Breast epithelium (tissue), 4 donors: Measurements from ENCODE around the gene NME7. TPM values are rescaled to one million over a fixed set of nuclear protein-coding genes. Genes with fewer than 3 reads are reported as not detected.
A peak's percentile ranks its signal among the peaks of the same experiment; 100 is the strongest.

Experiments
- DNase-seq, 2 donors: peaks; one replicate each; pipeline ENCODE4 v3.0.0-alpha.2; 2019; ENCODE audit warnings: low spot score in 2 of 2
- H3K27ac ChIP-seq, 2 donors: fragments of 200-600 bp; sonication (generic) in 1 of 2; one replicate each; pipeline ENCODE4 v1.5.1; 2016 to 2019; ENCODE audit warnings: mild to moderate bottlenecking in 1 of 2
- H3K27me3 ChIP-seq, 2 donors: fragments of 200-600 bp; sonication (generic) in 1 of 2; one replicate each; pipeline versions ENCODE4 v1.5.1 to v1.6.0; 2017 to 2019; ENCODE audit warnings: control low read depth in 1 of 2, mild to moderate bottlenecking in 1 of 2
- H3K36me3 ChIP-seq: fragments of 200-600 bp; one replicate; pipeline ENCODE4 v1.5.1; 2019
- H3K4me1 ChIP-seq, 2 donors: fragments of 200-600 bp; sonication (generic); one replicate each; pipeline ENCODE4 v1.5.1; 2016 to 2019; ENCODE audit warnings: control low read depth in 1 of 2
- H3K4me3 ChIP-seq, 3 donors: fragments of 200-600 bp; sonication (generic); 1 replicate in 2 of 3; 2 replicates in 1 of 3; pipeline ENCODE4 v1.5.1; 2016 to 2019; ENCODE audit warnings: mild to moderate bottlenecking in 3 of 3, moderate library complexity in 2 of 3
- H3K9me3 ChIP-seq, 2 donors: fragments of 200-600 bp; sonication (generic) in 1 of 2; one replicate each; pipeline ENCODE4 v1.5.1; 2016 to 2019; ENCODE audit warnings: control low read depth in 1 of 2
- POLR2A ChIP-seq: fragments of 450-650 bp; IDR thresholded peaks from one replicate; pipeline ENCODE4 v1.6.1; 2016; ENCODE audit warnings: antibody characterized with exemption, mild to moderate bottlenecking, moderate library complexity
- POLR2AphosphoS5 ChIP-seq, 3 donors: sonication (generic); formaldehyde crosslinking; IDR thresholded peaks; one replicate each; pipeline ENCODE4 v1.6.1; 2017; ENCODE audit warnings: antibody characterized with exemption in 3 of 3
- intact Hi-C: fragments of 100-400 bp; cut with DNase I; formaldehyde crosslinking; loops from one replicate; pipeline ENCODE4 v1.15.1; 2023; ENCODE audit warnings: low total_unique reads
- total RNA-seq, 3 donors: library from RNA; depleted of rRNA; stranded (reverse); fragments of >200 nt; gene quantifications; one replicate each; pipeline ENCODE4 v1.1.0, GENCODE V29; 2016
- TF ChIP-seq, protein P1 (sequence below), 3 donors: fragments of 450-650 bp; IDR thresholded peaks; one replicate each; pipeline ENCODE4 v1.5.1; 2016 to 2017; ENCODE audit warnings: antibody characterized with exemption in 3 of 3, mild to moderate bottlenecking in 3 of 3, moderate library complexity in 3 of 3

Gene NME7
- total RNA-seq, 3 donors from 2014 or later, result 13.0 to 22.8 (median 16.7) TPM

DNA sequence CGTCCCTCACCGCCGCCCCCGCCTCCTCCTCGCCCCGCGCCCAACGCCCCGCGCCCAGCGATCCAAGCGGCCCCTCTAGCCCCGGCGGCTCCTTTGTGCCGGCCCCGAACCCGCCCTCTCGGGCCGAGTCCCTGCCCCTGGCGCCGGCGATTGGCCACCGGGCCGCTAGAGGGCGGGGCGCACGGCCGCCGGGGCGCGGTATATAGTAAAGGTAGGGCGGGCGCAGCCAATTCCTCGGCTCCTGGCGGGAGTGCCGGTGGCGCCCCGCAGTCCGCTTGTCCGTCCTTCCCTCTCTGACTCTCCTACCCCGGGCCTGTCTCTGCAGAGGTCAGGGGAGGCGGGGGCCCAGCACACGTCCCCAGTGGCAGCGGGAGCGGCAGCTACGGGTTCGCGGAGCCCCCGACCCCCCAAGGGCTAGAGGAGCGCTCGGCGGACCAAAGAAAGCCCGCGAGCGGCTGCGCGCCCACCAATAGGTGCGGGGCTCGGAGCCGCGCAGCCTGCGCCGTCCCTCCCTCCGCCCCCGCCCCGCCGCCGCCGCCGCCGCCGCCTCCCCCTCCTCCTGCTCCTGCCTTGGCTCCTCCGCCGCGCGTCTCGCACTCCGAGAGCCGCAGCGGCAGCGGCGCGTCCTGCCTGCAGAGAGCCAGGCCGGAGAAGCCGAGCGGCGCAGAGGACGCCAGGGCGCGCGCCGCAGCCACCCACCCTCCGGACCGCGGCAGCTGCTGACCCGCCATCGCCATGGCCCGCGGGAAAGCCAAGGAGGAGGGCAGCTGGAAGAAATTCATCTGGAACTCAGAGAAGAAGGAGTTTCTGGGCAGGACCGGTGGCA, 261.3 kb downstream of the NME7 start, which contains the start of gene ATP1B1:
ATP1B1 (plus strand) TSS at position 596 of the 826 bp plus-strand sequence; CDS start at position 736, 140 bp downstream.
- peak; percentile 48 to 94 (median 71) for TF ChIP-seq POLR2AphosphoS5 (IDR thresholded peaks at IDR 0.05)
- TF ChIP-seq POLR2A, result peak; percentile 87
- TF ChIP-seq, protein P1, sequence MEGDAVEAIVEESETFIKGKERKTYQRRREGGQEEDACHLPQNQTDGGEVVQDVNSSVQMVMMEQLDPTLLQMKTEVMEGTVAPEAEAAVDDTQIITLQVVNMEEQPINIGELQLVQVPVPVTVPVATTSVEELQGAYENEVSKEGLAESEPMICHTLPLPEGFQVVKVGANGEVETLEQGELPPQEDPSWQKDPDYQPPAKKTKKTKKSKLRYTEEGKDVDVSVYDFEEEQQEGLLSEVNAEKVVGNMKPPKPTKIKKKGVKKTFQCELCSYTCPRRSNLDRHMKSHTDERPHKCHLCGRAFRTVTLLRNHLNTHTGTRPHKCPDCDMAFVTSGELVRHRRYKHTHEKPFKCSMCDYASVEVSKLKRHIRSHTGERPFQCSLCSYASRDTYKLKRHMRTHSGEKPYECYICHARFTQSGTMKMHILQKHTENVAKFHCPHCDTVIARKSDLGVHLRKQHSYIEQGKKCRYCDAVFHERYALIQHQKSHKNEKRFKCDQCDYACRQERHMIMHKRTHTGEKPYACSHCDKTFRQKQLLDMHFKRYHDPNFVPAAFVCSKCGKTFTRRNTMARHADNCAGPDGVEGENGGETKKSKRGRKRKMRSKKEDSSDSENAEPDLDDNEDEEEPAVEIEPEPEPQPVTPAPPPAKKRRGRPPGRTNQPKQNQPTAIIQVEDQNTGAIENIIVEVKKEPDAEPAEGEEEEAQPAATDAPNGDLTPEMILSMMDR (IDR thresholded peaks at IDR 0.05), result peak; percentile 44 to 64 (median 45)
- H3K4me3 ChIP-seq, result peak within 1 kb of the TSS; percentile 73 to 90 (median 78)

DNA sequence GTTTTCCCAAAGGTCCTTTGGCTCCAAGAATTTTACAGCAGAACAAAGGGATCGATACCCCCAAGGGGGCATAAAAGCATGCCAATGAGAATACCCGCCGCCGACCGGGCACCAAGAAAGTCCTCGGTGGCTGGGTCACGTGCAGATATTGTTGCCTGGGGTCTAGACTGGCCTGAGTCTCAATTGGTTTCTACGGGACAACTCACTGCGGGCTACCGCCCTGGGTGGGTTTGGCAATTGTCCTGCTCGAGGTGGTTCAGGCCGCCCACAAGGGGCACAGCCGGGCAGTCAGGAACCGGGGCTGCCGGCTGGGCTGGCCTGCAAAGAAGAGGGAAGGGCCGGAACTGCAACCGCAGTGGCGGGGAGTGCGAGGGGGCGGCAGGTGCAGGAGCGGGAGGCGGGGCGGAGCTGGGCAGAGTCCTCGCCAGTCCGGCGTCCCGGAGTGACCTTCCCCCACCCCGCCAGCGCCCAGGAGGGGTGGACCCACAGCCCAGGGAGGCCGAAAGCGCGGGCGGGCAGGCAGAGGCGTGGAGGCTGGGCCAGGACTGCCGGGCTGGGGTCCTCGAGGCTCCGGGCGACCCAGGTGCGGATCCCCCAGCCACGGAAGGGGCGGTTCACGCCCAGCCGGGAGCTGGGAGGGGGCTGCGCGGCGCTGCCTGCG, 262.0 kb downstream of the NME7 start:
- TF ChIP-seq POLR2A (no peak), POLR2AphosphoS5 (IDR thresholded peaks at IDR 0.05) (no peak)
- TF ChIP-seq, protein P1 (IDR thresholded peaks at IDR 0.05), result peak in 1 of 3 donors; percentile 33
- Histone ChIP-seq H3K27ac (peak overlapping the region; percentile 90 to 91), H3K27me3 (no peaks in the 10 kb centered on the region), H3K4me1 (peaks cover 0 to 15% of the 10 kb centered on the region in 2 donors), H3K4me3 (peak overlapping the region; percentile 73 to 90 (median 78)), H3K9me3 (no peaks in the 10 kb centered on the region), H3K36me3 (no peaks in the 10 kb centered on the region)
- intact Hi-C loops, result no loop called here
- DNase-seq, result peak; percentile 80 to 84

More for the DNA sequence above, 261.3 kb downstream of the NME7 start, which contains the start of gene ATP1B1:
- H3K27ac ChIP-seq, result peak within 1 kb of the TSS; percentile 90 to 91
- DNase-seq, result peak; percentile 88 to 89
- peaks cover 0 to 17% of the 10 kb centered on the region in 2 donors for H3K4me1 ChIP-seq
- no peaks in the 10 kb centered on the region for H3K36me3 ChIP-seq
- intact Hi-C loops, result no loop called here
- no peaks in the 10 kb centered on the region for H3K27me3 ChIP-seq
- H3K9me3 ChIP-seq, result no peaks in the 10 kb centered on the region

DNA sequence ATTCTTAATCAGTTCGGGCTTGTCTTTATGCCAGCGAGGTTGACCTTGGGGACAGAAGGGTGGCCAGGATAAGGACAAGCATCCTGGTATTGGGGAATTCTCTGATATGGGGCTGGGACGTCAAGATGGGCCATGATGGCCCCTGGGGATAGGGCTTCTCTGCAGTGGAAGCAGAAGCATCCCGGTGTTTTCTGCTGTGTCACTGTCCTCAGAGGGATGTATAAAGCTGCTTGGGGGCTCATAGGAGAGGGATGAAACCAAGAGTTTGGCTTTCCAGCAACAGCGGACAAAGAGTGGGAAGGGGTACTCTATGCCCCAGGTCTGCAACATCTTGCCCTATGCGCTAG, 262.5 kb downstream of the NME7 start:
- Histone ChIP-seq H3K27me3 (no peaks in the 10 kb centered on the region), H3K9me3 (no peaks in the 10 kb centered on the region), H3K27ac (peak overlapping the region; percentile 90 to 91), H3K4me3 (peak overlapping the region in 1 of 3 donors; percentile 90), H3K4me1 (peaks cover 0 to 10% of the 10 kb centered on the region in 2 donors), H3K36me3 (no peaks in the 10 kb centered on the region)
- no peak for TF ChIP-seq POLR2A
- TF ChIP-seq POLR2AphosphoS5 (IDR thresholded peaks at IDR 0.05), result no peak
- TF ChIP-seq, protein P1 (IDR thresholded peaks at IDR 0.05), result no peak
- no peak for DNase-seq
- intact Hi-C loops, result no loop called here

DNA sequence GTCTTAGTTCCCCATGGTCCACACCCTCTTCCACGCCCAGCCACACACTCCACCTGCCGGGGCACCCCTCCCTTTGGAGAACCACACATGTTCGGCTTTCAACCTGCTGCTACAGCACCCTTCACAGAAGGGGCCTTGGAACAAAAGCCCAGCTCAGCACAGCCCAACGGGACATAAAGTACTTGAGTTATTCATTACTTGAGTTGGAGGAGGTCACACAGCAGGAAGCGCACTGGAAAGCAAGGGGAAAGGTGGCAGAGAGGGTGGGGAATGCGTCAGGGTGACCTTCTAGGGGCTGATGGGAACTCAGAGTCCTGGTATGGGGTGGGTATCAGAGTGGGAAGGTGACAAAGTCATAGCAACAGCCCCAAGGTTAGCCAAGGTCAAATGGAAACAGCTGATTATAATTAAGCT, 264.1 kb downstream of the NME7 start:
- H3K27me3 ChIP-seq, result no peaks in the 10 kb centered on the region
- no peaks in the 10 kb centered on the region for H3K9me3 ChIP-seq
- H3K4me3 ChIP-seq, result no peak overlapping the region
- intact Hi-C loops, result no loop called here
- H3K36me3 ChIP-seq, result no peaks in the 10 kb centered on the region
- TF ChIP-seq, protein P1 (IDR thresholded peaks at IDR 0.05), result no peak
- peak overlapping the region; percentile 49 to 56 for H3K27ac ChIP-seq
- no peak for DNase-seq
- H3K4me1 ChIP-seq, result peaks cover 0 to 9% of the 10 kb centered on the region in 2 donors

DNA sequence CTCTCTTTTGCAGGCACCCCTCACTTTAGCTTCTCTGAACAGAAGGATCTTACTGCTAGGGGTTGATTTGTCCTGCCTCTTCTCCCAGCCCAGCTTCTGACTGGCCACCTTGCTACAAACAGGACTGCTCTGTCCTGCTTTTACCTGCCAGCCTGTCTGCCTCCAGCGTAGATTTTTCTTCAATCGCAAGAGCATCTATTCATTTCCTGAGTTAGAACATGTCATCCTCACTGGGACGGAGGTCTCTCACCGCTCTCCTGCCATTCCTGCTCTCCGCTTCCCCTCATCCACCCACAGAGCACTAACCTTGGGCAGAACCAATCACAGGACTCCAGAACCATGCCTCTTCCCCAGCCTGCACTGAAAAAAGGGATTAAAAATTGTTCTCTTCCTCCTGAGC, 264.6 kb downstream of the NME7 start:
- Histone ChIP-seq H3K4me1 (peaks cover 0 to 9% of the 10 kb centered on the region in 2 donors), H3K4me3 (no peak overlapping the region), H3K27me3 (no peaks in the 10 kb centered on the region), H3K27ac (peak overlapping the region; percentile 49 to 56), H3K36me3 (no peaks in the 10 kb centered on the region), H3K9me3 (no peaks in the 10 kb centered on the region)
- intact Hi-C loops, result no loop called here
- TF ChIP-seq POLR2AphosphoS5 (IDR thresholded peaks at IDR 0.05) (no peak), POLR2A (no peak)
- TF ChIP-seq, protein P1 (IDR thresholded peaks at IDR 0.05), result no peak
- no peak for DNase-seq
